Neural cell (in vitro differentiated cells): Measurements from ENCODE around the gene CPLX1. TPM values are rescaled to one million over a fixed set of nuclear protein-coding genes. Genes with fewer than 3 reads are reported as not detected.

Experiments used
- H2AFZ ChIP-seq: fragments of 200-600, 300-800 bp; sonication (generic), shearing (Covaris generic); 2 replicates; pipeline ENCODE4 v1.6.0; 2014; ENCODE audit warnings: low read depth, mild to moderate bottlenecking, antibody characterized with exemption, low read length, moderate library complexity
- H3F3A ChIP-seq: fragments of 200-600 bp; shearing (Covaris generic); 2 replicates; pipeline ENCODE4 v1.6.1; 2016; ENCODE audit warnings: mild to moderate bottlenecking, moderate library complexity, mixed read lengths, antibody characterized with exemption, low read length; ENCODE audit not compliant: insufficient read depth, poor library complexity, severe bottlenecking
- H3K27ac ChIP-seq: fragments of 200-600, 300-800 bp; sonication (generic), shearing (Covaris generic); 2 replicates; pipeline ENCODE4 v1.5.1; 2014; ENCODE audit warnings: mild to moderate bottlenecking, low read length, moderate library complexity
- H3K27me3 ChIP-seq: fragments of 300-800, 200-600 bp; sonication (generic), shearing (Covaris generic); 2 replicates; pipeline ENCODE4 v1.6.0; 2014; ENCODE audit warnings: mild to moderate bottlenecking, low read depth, low read length, moderate library complexity; ENCODE audit not compliant: insufficient read depth
- H3K36me3 ChIP-seq: fragments of 300-800, 200-600 bp; sonication (generic), shearing (Covaris generic); 2 replicates; pipeline ENCODE4 v1.5.1; 2014; ENCODE audit warnings: mild to moderate bottlenecking, antibody characterized with exemption, low read length, moderate library complexity; ENCODE audit not compliant: insufficient read depth
- H3K4me2 ChIP-seq: fragments of 300-800, 200-600 bp; sonication (generic), shearing (Covaris generic); 2 replicates; pipeline ENCODE4 v1.6.0; 2014; ENCODE audit warnings: mild to moderate bottlenecking, low read length
- H3K4me3 ChIP-seq: fragments of 300-800, 200-600 bp; sonication (generic), shearing (Covaris generic); 2 replicates; pipeline ENCODE4 v1.5.1; 2014; ENCODE audit warnings: mild to moderate bottlenecking, low read length, moderate library complexity
- H3K79me2 ChIP-seq: fragments of 200-600 bp; shearing (Covaris generic); replicated peaks from 2 replicates; pipeline ENCODE4 v1.6.0; 2014; ENCODE audit warnings: mild to moderate bottlenecking, low read length, moderate library complexity; ENCODE audit not compliant: insufficient read depth
- H3K9ac ChIP-seq: fragments of 300-800, 200-600 bp; sonication (generic), shearing (Covaris generic); 2 replicates; pipeline ENCODE4 v1.6.1; 2016; ENCODE audit warnings: mild to moderate bottlenecking, low read length, mixed read lengths
- H3K9me2 ChIP-seq: fragments of 200-600 bp; shearing (Covaris generic); 2 replicates; pipeline ENCODE4 v1.6.1; 2016; ENCODE audit warnings: mild to moderate bottlenecking, low read length, mixed read lengths; ENCODE audit not compliant: insufficient read depth
- H3K9me3 ChIP-seq: fragments of 200-600, 300-800 bp; sonication (generic), shearing (Covaris generic); 2 replicates; pipeline ENCODE4 v1.6.1; 2016; ENCODE audit warnings: mild to moderate bottlenecking, mixed run types, low read length, moderate library complexity, mixed read lengths
- H4K20me1 ChIP-seq: fragments of 200-600 bp; shearing (Covaris generic); 2 replicates; pipeline ENCODE4 v1.6.1; 2016; ENCODE audit warnings: mild to moderate bottlenecking, mixed run types; ENCODE audit not compliant: insufficient read depth
- EP300 ChIP-seq: fragments of 450-650 bp; conservative IDR thresholded peaks from 2 replicates; pipeline ENCODE4 v1.6.1; 2014; ENCODE audit warnings: antibody characterized with exemption, mild to moderate bottlenecking, moderate library complexity; ENCODE audit not compliant: poor library complexity, severe bottlenecking
- EZH2 ChIP-seq: fragments of 200-600, 300-800 bp; shearing (Covaris generic), sonication (generic); IDR thresholded peaks from 2 replicates; pipeline ENCODE4 v1.6.1; 2014; ENCODE audit warnings: antibody characterized with exemption, low read length, borderline replicate concordance, mild to moderate bottlenecking; ENCODE audit not compliant: insufficient read depth, poor library complexity, severe bottlenecking
- MXI1 ChIP-seq: fragments of 450-650 bp; conservative IDR thresholded peaks from 2 replicates; pipeline ENCODE4 v1.6.1; 2014; ENCODE audit warnings: antibody characterized with exemption, mild to moderate bottlenecking; ENCODE audit not compliant: poor library complexity, severe bottlenecking
- POLR2AphosphoS5 ChIP-seq: IDR thresholded peaks from 2 replicates; pipeline ENCODE4 v1.6.1; 2012
- RAD21 ChIP-seq: fragments of 450-650 bp; conservative IDR thresholded peaks from 2 replicates; pipeline ENCODE4 v1.6.1; 2014; ENCODE audit warnings: antibody characterized with exemption, mild to moderate bottlenecking, moderate library complexity
- SMC3 ChIP-seq: fragments of 450-650 bp; conservative IDR thresholded peaks from 2 replicates; pipeline ENCODE4 v1.6.1; 2014; ENCODE audit warnings: antibody characterized with exemption, mild to moderate bottlenecking, moderate library complexity; ENCODE audit not compliant: poor library complexity
- TAF1 ChIP-seq: IDR thresholded peaks from 2 replicates; pipeline ENCODE4 v1.6.1; 2012; ENCODE audit warnings: low read depth
- polyA plus RNA-seq: library from polyadenylated mRNA; depleted of rRNA; stranded (reverse); fragments of >200 nt; gene quantifications from 2 replicates; pipeline ENCODE4 v1.2.3, GENCODE V29; 2014
- TF ChIP-seq, protein P1 (sequence below): IDR thresholded peaks from 2 replicates; pipeline ENCODE4 v1.6.1; 2012; ENCODE audit warnings: borderline replicate concordance
- TF ChIP-seq, protein P2 (sequence below): fragments of 450-650 bp; IDR thresholded peaks from 2 replicates; pipeline ENCODE4 v1.5.1; 2014; ENCODE audit warnings: antibody characterized with exemption, mild to moderate bottlenecking, moderate library complexity; ENCODE audit not compliant: poor library complexity, severe bottlenecking

Gene CPLX1
- polyA plus RNA-seq, 1 donor from 2014 or later: 7.6 TPM

DNA sequence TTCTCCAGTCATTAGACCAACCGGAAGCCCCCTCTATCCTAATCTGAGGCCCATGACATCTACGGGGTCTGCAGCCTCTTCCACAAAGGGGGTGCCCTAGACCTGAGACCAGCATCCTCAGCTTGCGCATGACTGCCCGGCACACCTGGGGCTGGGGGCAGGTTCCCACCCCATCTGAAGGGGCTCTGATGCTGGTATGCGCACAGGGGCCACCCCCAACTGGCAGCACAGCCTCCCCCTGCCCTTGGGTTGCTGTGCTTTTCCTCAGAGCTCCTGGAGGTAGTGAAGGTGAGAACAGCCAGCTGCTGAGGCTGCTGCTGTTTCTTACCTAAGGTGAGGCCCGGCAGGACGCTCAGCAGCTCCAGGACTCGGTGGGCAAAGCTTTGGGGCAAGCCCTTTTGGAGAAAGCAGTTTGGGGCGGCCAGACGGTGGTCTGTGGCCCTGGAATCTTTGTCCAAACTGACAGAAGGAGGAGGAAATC lies 18.9 kb upstream of the CPLX1 start:
- no peak for TF ChIP-seq RAD21
- no peak for TF ChIP-seq SMC3
- no peak for TF ChIP-seq TAF1
- no peak for TF ChIP-seq EZH2
- no peak for TF ChIP-seq EP300
- Histone ChIP-seq H2AFZ (no peak overlapping the region), H3K4me3 (no peak overlapping the region), H3K27ac (no peak overlapping the region), H3F3A (no peaks in the 10 kb centered on the region), H3K9ac (no peak overlapping the region), H3K79me2 (no peaks in the 10 kb centered on the region), H3K4me2 (no peak overlapping the region), H3K9me2 (no peaks in the 10 kb centered on the region), H3K36me3 (no peaks in the 10 kb centered on the region), H4K20me1 (no peaks in the 10 kb centered on the region), H3K27me3 (no peaks in the 10 kb centered on the region), H3K9me3 (no peaks in the 10 kb centered on the region)

DNA sequence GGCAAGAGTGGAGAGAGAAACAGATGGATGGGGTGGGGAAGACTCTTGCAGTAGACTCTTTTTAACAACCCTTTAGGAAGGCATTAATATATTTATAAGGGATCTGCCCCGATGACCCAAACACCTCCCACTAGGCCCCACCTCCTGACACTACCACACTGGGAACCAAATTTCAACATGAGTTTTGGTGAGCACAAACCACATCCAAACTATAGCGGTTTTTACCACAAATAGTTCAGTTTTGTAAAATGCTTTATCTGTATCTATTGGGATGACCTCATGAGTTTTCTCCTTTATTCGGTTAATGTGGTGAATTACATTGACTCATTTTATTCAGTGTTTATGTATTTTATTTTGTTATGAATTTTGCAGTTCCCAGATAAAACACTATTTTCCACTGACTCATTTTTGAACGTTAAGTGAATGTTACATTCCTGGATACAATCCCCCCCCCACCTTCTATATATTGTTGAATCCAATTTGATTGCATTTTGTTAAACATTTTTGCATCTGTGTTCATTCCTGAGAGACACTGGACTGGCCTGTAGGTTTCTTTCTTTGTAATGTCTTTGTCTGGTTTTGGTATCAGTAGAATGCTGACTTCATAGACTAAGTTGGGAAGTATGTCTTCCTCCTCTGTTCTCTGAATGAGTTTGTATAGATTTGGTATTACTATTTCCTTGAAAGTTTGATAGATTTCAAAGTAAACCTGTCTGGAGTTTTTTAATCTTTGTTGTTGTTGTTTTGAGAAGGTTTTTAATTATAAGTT lies 13.9 kb upstream of the CPLX1 start:
- no peaks in the 10 kb centered on the region for H3K9me2 ChIP-seq
- H3K4me2 ChIP-seq: no peak overlapping the region
- no peaks in the 10 kb centered on the region for H3K36me3 ChIP-seq
- H2AFZ ChIP-seq: no peak overlapping the region
- no peak overlapping the region for H3K9ac ChIP-seq
- H3K27me3 ChIP-seq: no peaks in the 10 kb centered on the region
- no peak overlapping the region for H3K27ac ChIP-seq
- no peaks in the 10 kb centered on the region for H4K20me1 ChIP-seq
- no peak overlapping the region for H3K4me3 ChIP-seq
- no peak for TF ChIP-seq EZH2
- TF ChIP-seq RAD21: no peak
- TF ChIP-seq, protein P1, sequence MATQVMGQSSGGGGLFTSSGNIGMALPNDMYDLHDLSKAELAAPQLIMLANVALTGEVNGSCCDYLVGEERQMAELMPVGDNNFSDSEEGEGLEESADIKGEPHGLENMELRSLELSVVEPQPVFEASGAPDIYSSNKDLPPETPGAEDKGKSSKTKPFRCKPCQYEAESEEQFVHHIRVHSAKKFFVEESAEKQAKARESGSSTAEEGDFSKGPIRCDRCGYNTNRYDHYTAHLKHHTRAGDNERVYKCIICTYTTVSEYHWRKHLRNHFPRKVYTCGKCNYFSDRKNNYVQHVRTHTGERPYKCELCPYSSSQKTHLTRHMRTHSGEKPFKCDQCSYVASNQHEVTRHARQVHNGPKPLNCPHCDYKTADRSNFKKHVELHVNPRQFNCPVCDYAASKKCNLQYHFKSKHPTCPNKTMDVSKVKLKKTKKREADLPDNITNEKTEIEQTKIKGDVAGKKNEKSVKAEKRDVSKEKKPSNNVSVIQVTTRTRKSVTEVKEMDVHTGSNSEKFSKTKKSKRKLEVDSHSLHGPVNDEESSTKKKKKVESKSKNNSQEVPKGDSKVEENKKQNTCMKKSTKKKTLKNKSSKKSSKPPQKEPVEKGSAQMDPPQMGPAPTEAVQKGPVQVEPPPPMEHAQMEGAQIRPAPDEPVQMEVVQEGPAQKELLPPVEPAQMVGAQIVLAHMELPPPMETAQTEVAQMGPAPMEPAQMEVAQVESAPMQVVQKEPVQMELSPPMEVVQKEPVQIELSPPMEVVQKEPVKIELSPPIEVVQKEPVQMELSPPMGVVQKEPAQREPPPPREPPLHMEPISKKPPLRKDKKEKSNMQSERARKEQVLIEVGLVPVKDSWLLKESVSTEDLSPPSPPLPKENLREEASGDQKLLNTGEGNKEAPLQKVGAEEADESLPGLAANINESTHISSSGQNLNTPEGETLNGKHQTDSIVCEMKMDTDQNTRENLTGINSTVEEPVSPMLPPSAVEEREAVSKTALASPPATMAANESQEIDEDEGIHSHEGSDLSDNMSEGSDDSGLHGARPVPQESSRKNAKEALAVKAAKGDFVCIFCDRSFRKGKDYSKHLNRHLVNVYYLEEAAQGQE: no peak
- TF ChIP-seq MXI1: no peak
- TF ChIP-seq SMC3: no peak
- no peak for TF ChIP-seq POLR2AphosphoS5
- TF ChIP-seq EP300: no peak
- TF ChIP-seq TAF1: no peak
- TF ChIP-seq, protein P2, sequence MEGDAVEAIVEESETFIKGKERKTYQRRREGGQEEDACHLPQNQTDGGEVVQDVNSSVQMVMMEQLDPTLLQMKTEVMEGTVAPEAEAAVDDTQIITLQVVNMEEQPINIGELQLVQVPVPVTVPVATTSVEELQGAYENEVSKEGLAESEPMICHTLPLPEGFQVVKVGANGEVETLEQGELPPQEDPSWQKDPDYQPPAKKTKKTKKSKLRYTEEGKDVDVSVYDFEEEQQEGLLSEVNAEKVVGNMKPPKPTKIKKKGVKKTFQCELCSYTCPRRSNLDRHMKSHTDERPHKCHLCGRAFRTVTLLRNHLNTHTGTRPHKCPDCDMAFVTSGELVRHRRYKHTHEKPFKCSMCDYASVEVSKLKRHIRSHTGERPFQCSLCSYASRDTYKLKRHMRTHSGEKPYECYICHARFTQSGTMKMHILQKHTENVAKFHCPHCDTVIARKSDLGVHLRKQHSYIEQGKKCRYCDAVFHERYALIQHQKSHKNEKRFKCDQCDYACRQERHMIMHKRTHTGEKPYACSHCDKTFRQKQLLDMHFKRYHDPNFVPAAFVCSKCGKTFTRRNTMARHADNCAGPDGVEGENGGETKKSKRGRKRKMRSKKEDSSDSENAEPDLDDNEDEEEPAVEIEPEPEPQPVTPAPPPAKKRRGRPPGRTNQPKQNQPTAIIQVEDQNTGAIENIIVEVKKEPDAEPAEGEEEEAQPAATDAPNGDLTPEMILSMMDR: no peak
- H3K9me3 ChIP-seq: peaks cover 4% of the 10 kb centered on the region
- H3F3A ChIP-seq: no peaks in the 10 kb centered on the region
- no peaks in the 10 kb centered on the region for H3K79me2 ChIP-seq
